Measurements from ENCODE around the gene TKT. TPM values are rescaled to one million over a fixed set of nuclear protein-coding genes. Genes with fewer than 3 reads are reported as not detected.

TKT gene
- total RNA-seq, 2 experiments from 2014 or later: 91.5 to 103 TPM

GRCh38 chr3:53232641-53233377, 23.0 kb downstream of the TKT start:
- no peaks in the 10 kb centered on the region for H3K27me3 ChIP-seq (ENCODE audit: control insufficient read depth in 1 of 2, insufficient read depth in 2 of 2, low read length in 2 of 2)
- no peak overlapping the region for H3K27ac ChIP-seq (ENCODE audit: low read depth in 1 of 2, low read length in 2 of 2)
- peaks cover 0 to 3% of the 10 kb centered on the region in 2 experiments for H3K9me3 ChIP-seq (ENCODE audit: control insufficient read depth in 1 of 2, insufficient read depth in 1 of 2, low read length in 2 of 2)
- H3K4me1 ChIP-seq (ENCODE audit: insufficient read depth, low read length): no peaks in the 10 kb centered on the region
- H3K36me3 ChIP-seq (ENCODE audit: insufficient read depth, low read length): peaks cover 91% of the 10 kb centered on the region
- no peak overlapping the region for H3K4me3 Mint-ChIP-seq
- H3K4me3 ChIP-seq (ENCODE audit: low read length): no peak overlapping the region
- intact Hi-C loops (cut with DNase I, micrococcal nuclease): no loop called here
- ChIA-PET CTCF (no interaction called here), POLR2A (no interaction called here)
- H3K36me3 Mint-ChIP-seq (ENCODE audit: low read depth): peaks cover 80% of the 10 kb centered on the region
- H3K9me3 Mint-ChIP-seq: no peaks in the 10 kb centered on the region
- TF ChIP-seq, protein P1, sequence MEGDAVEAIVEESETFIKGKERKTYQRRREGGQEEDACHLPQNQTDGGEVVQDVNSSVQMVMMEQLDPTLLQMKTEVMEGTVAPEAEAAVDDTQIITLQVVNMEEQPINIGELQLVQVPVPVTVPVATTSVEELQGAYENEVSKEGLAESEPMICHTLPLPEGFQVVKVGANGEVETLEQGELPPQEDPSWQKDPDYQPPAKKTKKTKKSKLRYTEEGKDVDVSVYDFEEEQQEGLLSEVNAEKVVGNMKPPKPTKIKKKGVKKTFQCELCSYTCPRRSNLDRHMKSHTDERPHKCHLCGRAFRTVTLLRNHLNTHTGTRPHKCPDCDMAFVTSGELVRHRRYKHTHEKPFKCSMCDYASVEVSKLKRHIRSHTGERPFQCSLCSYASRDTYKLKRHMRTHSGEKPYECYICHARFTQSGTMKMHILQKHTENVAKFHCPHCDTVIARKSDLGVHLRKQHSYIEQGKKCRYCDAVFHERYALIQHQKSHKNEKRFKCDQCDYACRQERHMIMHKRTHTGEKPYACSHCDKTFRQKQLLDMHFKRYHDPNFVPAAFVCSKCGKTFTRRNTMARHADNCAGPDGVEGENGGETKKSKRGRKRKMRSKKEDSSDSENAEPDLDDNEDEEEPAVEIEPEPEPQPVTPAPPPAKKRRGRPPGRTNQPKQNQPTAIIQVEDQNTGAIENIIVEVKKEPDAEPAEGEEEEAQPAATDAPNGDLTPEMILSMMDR (IDR thresholded peaks at IDR 0.05): no peak
- no peaks in the 10 kb centered on the region for H3K27me3 Mint-ChIP-seq
- H3K27ac Mint-ChIP-seq: no peak overlapping the region
- ATAC-seq (ENCODE audit: poor library complexity) (no peak), DNase-seq (no peak)
- H3K4me1 Mint-ChIP-seq (ENCODE audit: low read depth): no peaks in the 10 kb centered on the region

GRCh38 chr3:53231532-53232511, 24.0 kb downstream of the TKT start:
- Histone ChIP-seq H3K9me3 (ENCODE audit: control insufficient read depth in 1 of 2, insufficient read depth in 1 of 2, low read length in 2 of 2) (peaks cover 0 to 3% of the 10 kb centered on the region in 2 experiments), H3K27me3 (ENCODE audit: control insufficient read depth in 1 of 2, insufficient read depth in 2 of 2, low read length in 2 of 2) (no peaks in the 10 kb centered on the region), H3K36me3 (ENCODE audit: insufficient read depth, low read length) (peaks cover 99% of the 10 kb centered on the region), H3K4me3 (ENCODE audit: low read length) (no peak overlapping the region), H3K4me1 (ENCODE audit: insufficient read depth, low read length) (no peaks in the 10 kb centered on the region), H3K27ac (ENCODE audit: low read depth in 1 of 2, low read length in 2 of 2) (no peak overlapping the region)
- Mint-ChIP-seq H3K27me3 (no peaks in the 10 kb centered on the region), H3K27ac (no peak overlapping the region), H3K4me3 (no peak overlapping the region), H3K9me3 (no peaks in the 10 kb centered on the region), H3K4me1 (ENCODE audit: low read depth) (no peaks in the 10 kb centered on the region), H3K36me3 (ENCODE audit: low read depth) (peaks cover 82% of the 10 kb centered on the region)
- ChIA-PET CTCF (no interaction called here), POLR2A (no interaction called here)
- intact Hi-C loops (cut with DNase I, micrococcal nuclease): no loop called here
- no peak for DNase-seq
- ATAC-seq (ENCODE audit: poor library complexity): no peak
- TF ChIP-seq, protein P1 (IDR thresholded peaks at IDR 0.05): no peak

- ChIA-PET POLR2A (no interaction called here), CTCF (no interaction called here)
- ATAC-seq (ENCODE audit: poor library complexity): no peak
- intact Hi-C loops (cut with DNase I, micrococcal nuclease): no loop called here
- Histone ChIP-seq H3K4me3 (ENCODE audit: low read length) (no peak overlapping the region), H3K4me1 (ENCODE audit: insufficient read depth, low read length) (no peaks in the 10 kb centered on the region), H3K27me3 (ENCODE audit: control insufficient read depth in 1 of 2, insufficient read depth in 2 of 2, low read length in 2 of 2) (no peaks in the 10 kb centered on the region), H3K36me3 (ENCODE audit: insufficient read depth, low read length) (peaks cover 99% of the 10 kb centered on the region), H3K9me3 (ENCODE audit: control insufficient read depth in 1 of 2, insufficient read depth in 1 of 2, low read length in 2 of 2) (peaks cover 0 to 3% of the 10 kb centered on the region in 2 experiments), H3K27ac (ENCODE audit: low read depth in 1 of 2, low read length in 2 of 2) (no peak overlapping the region)
- H3K9me3 Mint-ChIP-seq: no peaks in the 10 kb centered on the region
- H3K36me3 Mint-ChIP-seq (ENCODE audit: low read depth): peaks cover 89% of the 10 kb centered on the region
- H3K4me3 Mint-ChIP-seq: no peak overlapping the region
- no peaks in the 10 kb centered on the region for H3K4me1 Mint-ChIP-seq (ENCODE audit: low read depth)
- no peak overlapping the region for H3K27ac Mint-ChIP-seq
- no peak for DNase-seq
- TF ChIP-seq, protein P1 (IDR thresholded peaks at IDR 0.05): no peak
- no peaks in the 10 kb centered on the region for H3K27me3 Mint-ChIP-seq
Measured at GRCh38 chr3:53230789-53231188, 25.0 kb downstream of the TKT start.

Measured in CD4-positive, alpha-beta T cell (primary cell).